HG03432 (cell line): ENCODE data around the gene TMEM225.
"Not testable (repeated sequence)": the region's sequence is repeated elsewhere in the genome, so short reads cannot be mapped to it uniquely, and the experiment has no call there.

Source experiments
- ATAC-seq: cut with Tn5 transposase; IDR thresholded peaks from one replicate; pipeline ENCODE4 v1.9.1; 2021; ENCODE audit warnings: mild to moderate bottlenecking, moderate library complexity; ENCODE audit not compliant: unreplicated experiment

The TMEM225 gene

GRCh38 chr11:123885570-123885969, at the start of gene TMEM225:
Gene TMEM225, minus strand, starts transcription at chr11:123885670. Its CDS starts 245 bp downstream, at chr11:123885425.
- ATAC-seq: no peak

- ATAC-seq: no peak
Measured at GRCh38 chr11:123924027-123924426, 38.6 kb upstream of the TMEM225 start.

- no peak for ATAC-seq
Measured at GRCh38 chr11:123920943-123921342, 35.5 kb upstream of the TMEM225 start.

- no peak for ATAC-seq
Measured at GRCh38 chr11:123905826-123906225, 20.4 kb upstream of the TMEM225 start.

GRCh38 chr11:123904932-123905331, 19.5 kb upstream of the TMEM225 start:
- ATAC-seq: no peak

- peak; percentile 93 for ATAC-seq
Measured at GRCh38 chr11:123903932-123904331, 18.5 kb upstream of the TMEM225 start.

- ATAC-seq: no peak
Measured at GRCh38 chr11:123901867-123902266, 16.4 kb upstream of the TMEM225 start, which contains the start of gene OR8D4. Gene OR8D4, plus strand, starts transcription at chr11:123902167. Its CDS starts 4,265 bp downstream, at chr11:123906432.

GRCh38 chr11:123899792-123900191, 14.3 kb upstream of the TMEM225 start:
- no peak for ATAC-seq

- no peak for ATAC-seq
Measured at GRCh38 chr11:123892031-123892430, 6.6 kb upstream of the TMEM225 start.

- no peak for ATAC-seq
Measured at GRCh38 chr11:123880912-123881311, 4.6 kb downstream of the TMEM225 start.

GRCh38 chr11:123867795-123868194, 17.7 kb downstream of the TMEM225 start:
- ATAC-seq: not testable (repeated sequence)

GRCh38 chr11:123865293-123865692, 20.2 kb downstream of the TMEM225 start:
- ATAC-seq: not testable (repeated sequence)

GRCh38 chr11:123859731-123860130, 25.7 kb downstream of the TMEM225 start:
- no peak for ATAC-seq

- no peak for ATAC-seq
Measured at GRCh38 chr11:123856444-123856843, 29.0 kb downstream of the TMEM225 start.

GRCh38 chr11:123853038-123853437, 32.4 kb downstream of the TMEM225 start:
- no peak for ATAC-seq

- ATAC-seq: no peak
Measured at GRCh38 chr11:123852321-123852720, 33.1 kb downstream of the TMEM225 start.

GRCh38 chr11:123851110-123851509, 34.4 kb downstream of the TMEM225 start:
- ATAC-seq: no peak

GRCh38 chr11:123841174-123841573, 44.3 kb downstream of the TMEM225 start:
- no peak for ATAC-seq

- ATAC-seq: no peak
Measured at GRCh38 chr11:123839131-123839530, 46.3 kb downstream of the TMEM225 start.

- ATAC-seq: no peak
Measured at GRCh38 chr11:123838659-123839058, 46.8 kb downstream of the TMEM225 start.

- no peak for ATAC-seq
Measured at GRCh38 chr11:123838199-123838598, 47.3 kb downstream of the TMEM225 start.

GRCh38 chr11:123833095-123833494, 52.4 kb downstream of the TMEM225 start:
- ATAC-seq: no peak
